ENCODE results near the gene CCDC148.

DNA sequence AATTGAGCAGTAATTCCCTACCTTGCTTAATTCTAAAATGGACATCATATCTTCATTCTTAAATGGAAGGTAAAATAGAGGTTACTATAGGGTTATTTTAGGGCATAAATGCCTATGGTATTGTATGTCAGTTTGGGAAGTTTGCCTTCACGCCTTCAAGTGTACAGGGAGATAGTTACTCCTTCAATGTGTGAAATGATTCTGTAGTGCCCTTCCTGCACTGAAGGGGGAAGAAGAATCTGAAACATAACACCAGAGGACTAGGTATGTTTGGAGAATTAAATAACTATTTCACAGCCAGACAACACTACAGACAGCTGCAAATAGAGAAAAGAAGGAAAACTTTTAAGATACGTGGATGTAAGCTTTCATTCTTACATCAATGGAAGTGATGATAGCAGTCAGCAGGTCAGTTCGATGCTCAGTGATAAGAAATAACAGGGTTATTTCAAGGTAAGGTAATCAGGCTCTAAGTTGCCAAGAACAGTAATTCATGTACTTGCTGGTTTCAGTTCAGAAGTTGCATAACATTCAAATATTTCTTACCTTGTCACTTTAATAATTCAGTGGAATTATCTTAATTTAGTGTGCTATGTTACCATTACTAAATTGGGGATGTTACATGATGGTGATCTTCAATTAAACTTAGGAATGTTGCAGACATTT lies 4.2 kb upstream of the CCDC148 start:
- TF ChIP-seq POLR2A (IDR thresholded peaks at IDR 0.05; ENCODE audit: low read length) (no peak), GATA1 (IDR thresholded peaks at IDR 0.05; ENCODE audit: low read depth, low read length) (no peak)

All from erythroblast (primary cell).